Stimulated activated CD8-positive, alpha-beta memory T cell treated with anti-CD3 and anti-CD28 coated beads, Interleukin-2, amount 100 ng/mL, for 1 hour (primary cell): Measurements from ENCODE around the gene SCYGR5.
"Not testable (repeated sequence)": the region's sequence is repeated elsewhere in the genome, so short reads cannot be mapped to it uniquely, and the experiment has no call there.

ENCODE experiments used
- DNase-seq, 2 donors: peaks; one replicate each; pipeline ENCODE4 v3.0.0-alpha.2; 2020; ENCODE audit warnings: low read depth in 2 of 2

SCYGR5 gene

DNA sequence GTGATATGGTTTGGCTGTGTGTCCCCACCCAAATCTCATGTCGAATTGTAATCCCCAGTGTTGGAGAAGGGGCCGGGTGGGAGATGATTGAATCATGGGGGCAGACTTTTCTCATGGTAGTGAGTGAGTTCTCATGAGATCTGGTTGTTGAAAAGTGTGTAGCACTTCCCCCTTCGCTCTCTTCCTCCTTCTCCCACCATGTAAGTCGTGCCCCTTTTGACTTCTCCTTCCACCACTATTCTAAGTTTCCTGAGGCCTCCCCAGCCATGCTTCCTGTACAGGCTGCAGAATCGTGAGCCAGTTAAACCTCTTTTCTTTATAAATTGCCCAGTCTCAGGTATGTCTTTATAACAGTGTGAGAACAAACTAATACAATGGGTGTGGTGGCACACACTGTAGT, 7.0 kb downstream of the SCYGR5 start:
- not testable (repeated sequence) for DNase-seq

DNA sequence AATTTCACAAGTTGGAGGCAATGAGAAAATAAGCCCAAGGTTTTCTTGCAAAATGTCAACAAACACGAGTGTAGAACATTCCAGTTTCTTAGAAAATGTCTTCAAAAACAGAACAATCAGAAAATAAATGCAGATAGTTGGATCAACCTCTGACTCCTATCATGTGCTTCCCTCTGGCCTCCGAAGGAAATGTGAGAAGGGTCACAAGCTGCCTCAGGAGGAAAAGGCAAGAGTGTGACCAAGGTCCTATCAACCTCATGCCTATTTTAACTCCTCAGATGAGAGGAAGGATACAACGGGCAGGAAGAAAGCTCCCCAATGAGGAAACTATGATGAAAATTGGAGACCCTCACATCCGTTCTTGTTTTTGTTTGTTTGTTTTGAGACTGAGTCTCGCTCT, 7.9 kb downstream of the SCYGR5 start:
- DNase-seq: no peak

DNA sequence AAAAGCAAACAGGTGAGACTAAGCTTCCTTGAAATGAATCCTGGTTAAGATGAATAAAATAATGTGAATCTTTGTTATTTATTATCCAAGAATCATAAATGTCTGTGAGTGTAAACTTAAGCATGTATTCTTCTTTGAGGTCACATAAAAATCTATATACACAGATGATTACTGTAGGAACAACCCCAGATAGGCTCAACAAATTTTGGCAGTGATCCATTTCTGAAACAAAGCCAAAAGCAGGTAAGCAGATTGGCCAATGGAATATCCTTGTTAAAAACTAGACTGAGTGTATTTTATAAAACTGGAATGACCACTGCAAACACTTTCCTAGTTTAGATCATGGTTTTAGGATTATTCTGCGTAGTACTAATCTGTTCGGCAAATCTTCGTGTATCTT, 11.3 kb downstream of the SCYGR5 start:
- no peak for DNase-seq

DNA sequence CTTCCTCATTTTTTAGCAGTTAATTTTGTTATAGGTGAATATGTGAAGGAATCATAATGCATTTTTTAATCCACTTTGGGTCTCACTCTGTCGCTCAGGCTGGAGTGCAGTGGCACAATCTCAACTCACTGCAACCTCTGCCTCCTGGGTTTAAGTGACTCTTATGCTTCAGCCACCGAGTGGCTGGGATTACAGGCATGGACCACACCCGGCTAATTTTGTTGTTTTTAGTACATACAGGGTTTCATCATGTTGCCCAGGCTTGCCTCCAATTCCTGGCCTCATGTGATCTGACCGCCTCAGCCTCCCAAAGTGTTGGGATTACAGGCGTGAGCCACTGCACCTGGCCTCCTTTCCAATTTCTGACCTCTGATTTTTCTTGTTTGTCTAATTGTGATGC, 17.7 kb downstream of the SCYGR5 start:
- no peak for DNase-seq

DNA sequence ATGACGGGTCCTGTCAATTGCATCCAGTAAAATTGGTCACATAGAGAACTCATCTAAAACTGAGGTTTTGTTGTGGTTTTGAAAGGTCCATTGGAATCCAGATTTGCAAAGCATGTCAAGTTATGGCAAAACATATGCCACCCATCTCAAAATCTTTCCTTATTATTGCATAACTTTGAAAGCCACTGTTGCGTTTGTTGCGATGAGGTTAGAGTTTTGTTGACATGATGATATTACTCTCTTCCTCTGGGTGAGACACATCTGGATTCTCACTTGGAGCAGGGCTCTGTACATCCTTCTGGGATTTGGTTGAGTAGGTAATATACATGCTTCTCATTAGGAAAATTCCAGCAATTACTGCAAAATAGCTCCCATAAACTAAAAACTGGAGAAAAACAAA, 20.6 kb downstream of the SCYGR5 start:
- DNase-seq: no peak

DNA sequence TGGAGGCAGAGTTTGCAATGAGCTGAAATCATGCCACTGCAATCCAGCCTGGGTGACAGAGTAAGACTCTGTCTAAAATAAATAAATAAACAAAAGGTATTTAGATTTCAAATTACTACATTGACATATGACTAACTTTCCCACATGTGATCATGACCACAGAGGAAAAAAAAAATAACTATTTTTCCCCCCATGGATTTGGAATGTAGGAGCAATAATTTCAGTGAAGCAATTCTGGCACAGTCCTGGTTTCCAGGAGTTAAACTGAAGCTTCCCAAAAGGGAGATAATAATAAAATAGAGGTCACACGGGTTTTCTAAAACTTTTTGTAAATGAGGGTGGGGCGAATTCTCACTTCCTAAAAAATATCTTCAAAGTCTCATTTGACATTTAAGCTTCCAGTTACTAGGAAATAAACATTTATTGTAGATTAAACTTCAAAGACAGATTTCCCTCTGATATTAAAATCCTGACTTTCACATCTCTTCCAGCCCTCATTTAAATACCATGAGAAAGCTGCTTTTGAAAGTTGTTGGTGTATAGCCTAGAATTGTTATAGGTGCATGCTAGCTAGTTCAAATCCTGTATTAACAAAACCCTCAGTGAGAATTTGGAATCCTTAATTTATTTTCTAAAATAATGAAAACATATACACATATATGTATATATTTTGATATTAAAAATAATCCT, 30.5 kb downstream of the SCYGR5 start:
- no peak for DNase-seq

DNA sequence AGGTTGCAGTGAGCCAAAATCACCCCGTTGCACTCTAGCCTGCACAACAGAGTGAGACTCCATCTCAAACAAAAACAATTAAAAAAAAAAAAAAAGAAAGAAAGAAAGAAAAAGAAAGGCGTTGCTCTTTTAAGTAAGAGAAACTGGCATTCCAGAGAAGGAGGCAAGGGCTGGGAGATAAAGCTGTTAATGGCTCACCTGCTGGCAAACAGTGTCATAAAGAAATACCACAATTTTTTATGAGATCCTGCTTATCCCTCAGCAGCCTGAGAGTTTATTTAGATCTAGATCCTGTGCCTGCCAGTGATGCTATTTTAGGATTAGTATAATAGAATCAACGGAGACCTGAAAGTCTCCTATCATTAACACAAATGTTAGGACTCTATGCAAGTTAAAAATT, 35.0 kb downstream of the SCYGR5 start:
- no peak for DNase-seq

DNA sequence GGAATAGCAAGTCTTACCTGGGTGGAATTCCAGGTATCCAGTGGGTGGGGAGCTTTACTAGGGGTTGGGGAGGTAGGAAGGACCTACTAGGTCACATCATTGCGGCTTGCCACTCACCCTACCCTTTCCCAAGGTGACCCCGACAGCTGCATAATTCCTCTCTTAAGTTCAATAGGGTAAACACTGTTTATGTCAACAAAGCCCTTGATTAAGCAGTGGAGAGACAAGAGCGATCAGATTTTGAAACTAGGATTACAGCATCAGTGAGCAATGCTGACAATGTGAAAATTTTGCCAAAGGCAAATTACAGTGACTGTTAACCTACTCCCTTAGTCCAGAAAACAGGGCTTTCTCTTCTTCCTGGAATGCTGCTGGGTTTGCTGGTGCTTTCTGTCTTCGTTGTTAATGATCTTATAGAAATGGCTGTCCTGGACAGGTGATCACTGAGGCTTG, 36.7 kb downstream of the SCYGR5 start:
- DNase-seq: no peak

DNA sequence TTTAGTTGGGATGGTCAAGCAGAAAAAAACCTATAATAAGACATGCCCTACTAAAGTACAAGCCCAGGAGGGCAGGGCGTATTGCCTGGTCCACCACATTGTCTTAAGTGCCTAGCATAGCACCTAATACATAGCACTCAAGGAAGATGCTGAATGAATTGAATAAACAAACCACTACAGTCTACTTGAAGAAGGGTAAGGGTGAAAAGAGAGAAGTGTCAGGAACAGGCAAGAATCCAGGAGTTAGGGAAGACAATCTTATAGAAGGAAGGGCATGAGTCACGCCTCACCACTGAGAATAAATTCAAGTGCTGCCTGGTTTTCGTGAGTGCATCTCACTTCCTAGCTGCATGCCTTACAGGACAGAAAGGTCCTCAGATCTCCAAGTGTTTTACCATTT, 37.4 kb downstream of the SCYGR5 start:
- DNase-seq: no peak

DNA sequence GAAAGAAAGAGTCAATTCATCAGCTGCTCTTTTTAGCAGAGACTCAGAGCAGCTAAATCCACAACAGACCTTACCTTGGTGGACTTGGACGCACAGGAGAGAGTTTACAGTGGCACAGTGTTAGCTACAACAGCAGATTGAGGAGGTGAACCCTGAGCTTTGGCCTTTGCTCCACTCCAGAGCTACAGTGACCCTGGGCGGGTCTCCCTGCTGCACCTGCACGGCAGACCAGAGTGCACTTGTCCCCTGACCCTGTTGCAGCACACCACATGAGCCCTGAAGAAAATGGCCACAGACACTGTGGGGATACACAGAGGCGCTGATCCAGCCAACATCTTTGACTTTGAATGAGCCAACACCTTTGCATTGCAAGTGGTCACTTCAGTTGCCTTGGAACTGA, 40.3 kb downstream of the SCYGR5 start:
- no peak for DNase-seq

DNA sequence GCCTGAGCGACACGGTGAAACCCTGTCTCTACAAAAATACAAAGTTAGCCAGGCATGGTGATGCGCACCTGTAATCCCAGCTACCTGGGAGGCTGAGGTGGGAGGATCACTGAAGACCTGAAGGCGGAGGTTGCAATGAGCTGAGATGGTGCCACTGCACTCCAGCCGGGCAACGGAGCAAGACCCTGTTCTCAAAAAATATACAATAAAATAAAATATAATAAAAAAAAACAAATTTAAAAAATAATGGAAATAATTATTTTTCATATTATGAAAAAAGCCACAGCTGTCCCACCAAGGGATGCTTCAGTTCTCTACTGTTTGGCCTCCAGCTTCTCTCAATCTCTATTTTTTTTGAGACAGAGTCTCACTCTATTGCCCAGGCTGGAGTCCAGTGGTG, 40.8 kb downstream of the SCYGR5 start:
- DNase-seq: no peak

DNA sequence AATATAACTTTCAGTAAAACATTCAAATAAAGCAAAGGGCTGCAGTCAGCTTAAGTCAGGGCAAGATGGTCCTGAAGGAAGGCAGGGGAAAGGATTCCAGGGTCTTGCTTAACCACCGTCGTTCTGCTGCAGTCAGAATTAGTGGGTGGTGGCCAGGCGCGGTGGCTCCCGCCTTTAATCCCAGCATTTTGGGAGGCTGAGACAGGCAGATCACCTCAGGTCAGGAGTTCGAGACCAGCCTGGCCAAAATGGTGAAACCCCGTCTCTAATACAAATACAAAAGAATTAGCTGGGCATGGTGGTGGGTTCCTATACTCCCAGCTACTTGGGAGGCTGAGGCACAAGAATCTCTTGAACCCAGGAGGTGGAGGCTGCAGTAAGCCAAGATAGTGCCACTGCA, 44.4 kb downstream of the SCYGR5 start:
- DNase-seq: no peak

DNA sequence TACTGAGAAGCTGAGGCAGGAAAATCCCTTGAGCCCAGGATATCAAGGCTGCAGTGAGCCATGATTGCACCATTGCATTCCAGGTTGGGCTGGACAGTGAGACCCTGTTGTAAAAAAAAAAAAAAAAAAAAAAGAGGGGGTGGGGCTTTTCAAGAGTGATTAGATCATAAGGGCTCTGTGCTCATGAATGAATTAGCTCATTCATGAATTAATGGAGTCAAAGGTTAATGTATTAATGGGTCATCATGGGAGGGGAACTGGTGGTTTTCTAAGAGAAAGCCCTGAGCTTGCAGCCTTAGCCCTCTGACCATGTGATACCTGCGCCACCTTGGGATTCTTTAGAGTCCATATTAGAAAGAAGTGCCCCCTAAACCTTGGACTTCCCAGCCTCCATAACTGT, 46.7 kb downstream of the SCYGR5 start:
- DNase-seq: no peak

DNA sequence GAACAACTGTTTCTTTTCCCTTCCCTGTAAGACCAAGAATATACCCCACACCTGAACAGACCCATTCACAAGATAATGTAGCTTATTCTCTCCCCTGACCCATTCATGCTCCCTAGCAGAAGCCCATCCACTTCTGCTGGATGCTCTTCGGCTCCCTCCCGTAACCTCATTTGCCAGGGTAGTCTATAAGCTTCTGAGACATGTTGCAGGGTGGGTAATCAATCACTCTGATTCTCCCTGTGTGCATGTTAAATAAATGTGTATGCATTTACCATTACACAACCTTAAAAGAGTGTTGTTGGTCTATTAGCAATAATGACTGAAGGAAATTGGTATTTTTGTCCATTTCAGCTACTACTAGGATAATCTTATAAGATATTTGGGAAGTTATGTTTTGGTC, 49.9 kb downstream of the SCYGR5 start:
- no peak for DNase-seq
